Aorta (tissue), 5 donors: ENCODE data around the gene ETV6. TPM values are rescaled to one million over a fixed set of nuclear protein-coding genes. Genes with fewer than 3 reads are reported as not detected.

Experiments
- ATAC-seq: fragments of 200-7000 bp; cut with Tn5 transposase; one replicate; pipeline ENCODE4 v1.9.1; 2022; ENCODE audit warnings: moderate library complexity; ENCODE audit not compliant: low FRiP score
- DNase-seq, 2 donors: peaks; one replicate each; pipeline ENCODE4 v3.0.0-alpha.2; 2020
- H3K27ac ChIP-seq, 2 donors: one replicate each; pipeline ENCODE4 v1.5.1; 2013; ENCODE audit warnings: low read length in 2 of 2, mild to moderate bottlenecking in 2 of 2, moderate library complexity in 2 of 2, control low read depth in 1 of 2, inconsistent platforms in 1 of 2, low read depth in 1 of 2
- H3K27me3 ChIP-seq, 2 donors: one replicate each; pipeline ENCODE4 v1.6.1; 2013; ENCODE audit warnings: control low read depth in 1 of 2, low read length in 1 of 2, mild to moderate bottlenecking in 1 of 2, moderate library complexity in 1 of 2; ENCODE audit not compliant: insufficient read depth in 2 of 2, control insufficient read depth in 1 of 2
- H3K36me3 ChIP-seq, 2 donors: one replicate each; pipeline ENCODE4 v1.6.1; 2013; ENCODE audit warnings: control low read depth in 1 of 2, low read length in 1 of 2, mild to moderate bottlenecking in 1 of 2; ENCODE audit not compliant: insufficient read depth in 2 of 2, control insufficient read depth in 1 of 2
- H3K4me1 ChIP-seq, 2 donors: one replicate each; pipeline ENCODE4 v1.6.1; 2013; ENCODE audit warnings: low read length in 2 of 2, control low read depth in 1 of 2, mild to moderate bottlenecking in 1 of 2, moderate library complexity in 1 of 2; ENCODE audit not compliant: insufficient read depth in 2 of 2, control insufficient read depth in 1 of 2
- H3K4me3 ChIP-seq, 2 donors: one replicate each; pipeline ENCODE4 v1.5.1; 2013; ENCODE audit warnings: low read length in 2 of 2, control low read depth in 1 of 2, mild to moderate bottlenecking in 1 of 2
- H3K9me3 ChIP-seq: one replicate; pipeline ENCODE4 v1.6.1; 2013; ENCODE audit warnings: mild to moderate bottlenecking, low read length; ENCODE audit not compliant: control insufficient read depth
- WGBS, 2 donors: extraction: QIAGEN DNeasy Blood & Tissue Kit; methylation state at CpG; one replicate each; pipeline ENCODE4 v1.1.7; 2013; 5-methylcytosine and 5-hydroxymethylcytosine counted together
- intact Hi-C, 2 donors: fragments of 100-400 bp; cut with DNase I; formaldehyde crosslinking; loops; one replicate each; pipeline versions ENCODE4 v1.14.2 to v1.15.0; 2022
- polyA plus RNA-seq, 2 donors: library from polyadenylated mRNA; stranded (reverse); fragments of 200-250 nt; gene quantifications; one replicate each; pipeline ENCODE4 v1.2.3, GENCODE V29; 2013
- total RNA-seq, 2 donors: library from RNA; stranded (reverse); fragmentation: NEBNext Ultra II Directional; extraction: Animal tissue kit (Norgen Biotek cat#: 25700); gene quantifications; one replicate each; pipeline ENCODE4 v1.2.1, GENCODE V29; 2021
- donor health status: healthy with polysubstance abuse.
- donor health status: Bipolar disorder and iron deficiency.
- donor health status: DM: no; HTN: no; CAD: no.
- donor health status: DM: no; HTN: no; CAD: no.
- donor health status: DM: yes; HTN: yes; CAD: no.

Gene ETV6
- total and polyA plus RNA-seq, 4 donors, result 6.9 to 113 (median 46.7) TPM

GRCh38 chr12:11829764-11830194, 180.3 kb downstream of the ETV6 start:
- H3K9me3 ChIP-seq, result no peaks in the 10 kb centered on the region
- 20 to 26% methylated on average over 4 of the region's 4 CpGs for WGBS, 2 donors
- peak overlapping the region in 1 of 2 donors; percentile 73 for H3K27ac ChIP-seq
- H3K27me3 ChIP-seq, result no peaks in the 10 kb centered on the region
- no peaks in the 10 kb centered on the region for H3K36me3 ChIP-seq
- intact Hi-C loops, result loop anchor here in 1 of 2 donors (5.0 kb wide), 1 partner anchor 48 kb away; no protein-coding TSS in a partner anchor
- no peak overlapping the region for H3K4me3 ChIP-seq
- ATAC-seq, result no peak
- DNase-seq, result no peak
- peaks cover 12 to 13% of the 10 kb centered on the region in 2 donors for H3K4me1 ChIP-seq

GRCh38 chr12:11830307-11830801, 180.9 kb downstream of the ETV6 start:
- no peak overlapping the region for H3K4me3 ChIP-seq
- no peaks in the 10 kb centered on the region for H3K9me3 ChIP-seq
- no peaks in the 10 kb centered on the region for H3K27me3 ChIP-seq
- no peak overlapping the region for H3K27ac ChIP-seq
- no peak for DNase-seq
- 19 to 25% methylated on average over 5 of the region's 5 CpGs for WGBS, 2 donors
- no peaks in the 10 kb centered on the region for H3K36me3 ChIP-seq
- intact Hi-C loops, result loop anchor here in 1 of 2 donors (5.0 kb wide), 1 partner anchor 47 kb away; no protein-coding TSS in a partner anchor
- ATAC-seq, result no peak
- H3K4me1 ChIP-seq, result peaks cover 13 to 15% of the 10 kb centered on the region in 2 donors

DNA sequence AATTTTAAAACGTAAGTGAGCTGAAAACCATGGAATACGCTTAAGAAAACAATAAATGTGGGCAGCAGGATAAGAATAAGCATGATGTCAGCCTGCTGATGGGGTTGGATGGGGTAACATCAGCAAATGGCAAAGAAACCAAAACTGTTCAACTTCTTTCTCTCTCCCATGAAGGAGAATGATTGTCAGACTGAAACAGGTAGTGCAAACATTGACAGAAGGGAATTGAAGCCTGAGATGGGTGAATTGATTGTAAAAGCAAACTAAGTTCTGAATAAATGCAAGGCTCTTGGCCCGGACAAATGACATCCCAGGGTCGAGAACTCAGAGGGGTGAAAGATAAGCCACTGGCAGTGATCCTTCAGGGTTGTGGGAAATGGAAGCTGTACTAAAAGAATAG, 182.6 kb downstream of the ETV6 start:
- Histone ChIP-seq H3K36me3 (no peaks in the 10 kb centered on the region), H3K4me1 (peaks cover 12 to 15% of the 10 kb centered on the region in 2 donors), H3K9me3 (no peaks in the 10 kb centered on the region), H3K4me3 (no peak overlapping the region), H3K27ac (no peak overlapping the region), H3K27me3 (no peaks in the 10 kb centered on the region)
- intact Hi-C loops, result loop anchor here in 1 of 2 donors (5.0 kb wide), 1 partner anchor 45 kb away; no protein-coding TSS in a partner anchor
- ATAC-seq (no peak), DNase-seq (no peak)
- 4 to 9% methylated on average over 4 of the region's 4 CpGs for WGBS, 2 donors

- H3K4me1 ChIP-seq, result peaks cover 12 to 21% of the 10 kb centered on the region in 2 donors
Observed at GRCh38 chr12:11833174-11833895, 183.9 kb downstream of the ETV6 start.

GRCh38 chr12:11834104-11834812, 184.8 kb downstream of the ETV6 start:
- intact Hi-C loops, result loop anchor here in 1 of 2 donors (5.0 kb wide), 1 partner anchor 43 kb away; no protein-coding TSS in a partner anchor
- no peaks in the 10 kb centered on the region for H3K9me3 ChIP-seq
- 28 to 29% methylated on average over 4 of the region's 4 CpGs for WGBS, 2 donors
- no peak overlapping the region for H3K27ac ChIP-seq
- peaks cover 12 to 28% of the 10 kb centered on the region in 2 donors for H3K4me1 ChIP-seq
- ATAC-seq (no peak), DNase-seq (no peak)
- H3K36me3 ChIP-seq, result no peaks in the 10 kb centered on the region
- H3K4me3 ChIP-seq, result no peak overlapping the region
- no peaks in the 10 kb centered on the region for H3K27me3 ChIP-seq

More at GRCh38 chr12:11833174-11833895, 183.9 kb downstream of the ETV6 start:
- Histone ChIP-seq H3K27ac (no peak overlapping the region), H3K36me3 (no peaks in the 10 kb centered on the region), H3K9me3 (no peaks in the 10 kb centered on the region), H3K27me3 (no peaks in the 10 kb centered on the region), H3K4me3 (no peak overlapping the region)
- ATAC-seq (no peak), DNase-seq (no peak)
- WGBS, 2 donors, result 77 to 86% methylated on average over 4 of the region's 4 CpGs
- intact Hi-C loops, result loop anchor here in 1 of 2 donors (5.0 kb wide), 1 partner anchor 44 kb away; no protein-coding TSS in a partner anchor

GRCh38 chr12:11834931-11835330, 185.5 kb downstream of the ETV6 start:
- no peak overlapping the region for H3K4me3 ChIP-seq
- DNase-seq (no peak), ATAC-seq (no peak)
- no peaks in the 10 kb centered on the region for H3K9me3 ChIP-seq
- H3K36me3 ChIP-seq, result no peaks in the 10 kb centered on the region
- WGBS, 2 donors, result 66% methylated on average over 3 of the region's 3 CpGs
- peaks cover 11 to 27% of the 10 kb centered on the region in 2 donors for H3K4me1 ChIP-seq
- H3K27ac ChIP-seq, result no peak overlapping the region
- no peaks in the 10 kb centered on the region for H3K27me3 ChIP-seq
- intact Hi-C loops, result loop anchor here (5.0 kb wide), 3 partner anchors 42 to 183 kb away; no protein-coding TSS in a partner anchor

DNA sequence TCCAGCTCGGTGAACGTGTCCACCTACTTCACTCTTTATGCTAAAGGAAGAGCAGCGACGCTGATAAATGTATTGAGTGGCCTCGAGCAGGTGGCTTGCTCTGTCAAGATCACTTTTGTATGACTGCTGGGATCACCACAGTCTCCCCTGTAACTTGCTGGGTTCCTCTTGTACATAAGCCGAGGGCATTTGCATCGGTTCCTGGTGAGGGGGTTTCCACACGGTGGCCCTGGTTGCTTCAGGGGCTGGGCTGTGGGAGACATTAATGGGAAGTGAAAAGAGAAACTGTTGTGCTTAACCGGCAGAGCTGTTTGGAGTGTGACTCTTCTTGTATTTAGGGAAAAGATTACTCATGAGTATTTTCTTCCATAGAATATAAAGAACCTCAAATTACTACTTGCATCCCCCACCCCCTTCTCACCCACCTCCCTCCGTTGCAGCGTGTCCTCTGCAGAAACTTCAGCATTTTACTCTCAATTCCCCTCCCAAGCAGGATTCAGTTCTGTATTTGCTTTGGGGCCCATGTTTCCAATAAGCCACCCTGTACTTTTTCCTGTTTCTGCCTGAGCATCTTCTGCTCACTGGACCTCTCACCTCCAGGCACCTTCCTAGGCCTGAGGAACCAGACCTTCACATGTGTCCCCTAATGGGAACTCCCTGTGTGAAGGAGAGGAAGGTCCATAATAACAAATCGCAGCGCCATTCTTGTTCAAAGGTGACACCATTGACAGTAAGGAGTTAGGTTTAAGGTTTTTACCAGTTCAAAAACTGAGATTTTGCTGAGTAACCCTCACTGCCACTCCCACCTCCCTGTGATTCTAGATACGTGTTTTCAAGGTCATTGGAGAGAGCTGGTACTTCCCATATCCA, 187.0 kb downstream of the ETV6 start:
- intact Hi-C loops, result loop anchor here (5.0 kb wide), 2 partner anchors 49 to 184 kb away; no protein-coding TSS in a partner anchor
- DNase-seq, result peak in 1 of 2 donors; percentile 83

More for the DNA sequence above, 187.0 kb downstream of the ETV6 start:
- no peaks in the 10 kb centered on the region for H3K9me3 ChIP-seq
- no peak for ATAC-seq
- peaks cover 11 to 27% of the 10 kb centered on the region in 2 donors for H3K4me1 ChIP-seq
- H3K36me3 ChIP-seq, result peaks cover 0 to 2% of the 10 kb centered on the region in 2 donors
- H3K27ac ChIP-seq, result peak overlapping the region in 1 of 2 donors; percentile 8
- H3K27me3 ChIP-seq, result no peaks in the 10 kb centered on the region
- 77 to 80% methylated on average over 14 of the region's 14 CpGs for WGBS, 2 donors
- H3K4me3 ChIP-seq, result no peak overlapping the region
